ENCODE measurements around the gene TP73. TPM values are rescaled to one million over a fixed set of nuclear protein-coding genes. Genes with fewer than 3 reads are reported as not detected.

Gene TP73
- total RNA-seq, 8 experiments from 2014 or later = 0.27 to 2.0 (median 0.83) TPM

DNA sequence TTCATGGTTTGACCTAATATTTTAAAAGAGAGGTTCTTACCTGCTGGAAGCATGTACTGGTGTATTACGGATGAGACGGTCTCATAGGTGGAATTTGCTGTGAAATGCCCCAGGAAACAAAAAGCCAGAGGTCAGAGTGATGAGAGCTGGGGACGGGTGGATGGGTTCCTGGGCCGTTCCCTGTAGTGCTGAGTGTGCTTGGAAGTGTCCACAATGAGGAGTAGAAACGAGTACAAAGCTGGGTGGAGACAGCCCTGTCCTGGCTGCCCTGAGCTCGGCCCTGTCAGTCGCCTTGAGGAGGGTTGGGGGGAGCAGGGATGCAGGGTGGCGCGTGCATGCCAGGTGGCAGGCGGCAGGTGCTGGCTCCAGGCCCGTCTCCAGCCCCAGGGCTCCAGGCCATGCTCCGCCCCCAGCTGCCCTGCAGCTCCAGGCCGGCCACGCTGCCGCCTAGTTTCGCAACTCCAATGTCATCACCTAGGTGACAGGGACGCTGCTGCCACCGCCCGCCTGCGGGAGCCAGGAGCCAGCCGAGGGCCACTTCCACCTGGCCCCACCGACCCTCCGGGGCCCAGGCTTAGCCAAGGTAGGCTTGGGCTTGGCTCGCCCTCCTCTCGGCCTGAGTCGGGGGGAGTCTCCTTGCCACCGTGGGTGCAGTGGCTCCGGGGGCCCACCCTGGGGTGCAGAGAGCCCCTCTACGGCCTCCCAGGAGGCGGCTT lies 16.4 kb downstream of the TP73 start:
- Histone ChIP-seq H3K4me3 (no peak overlapping the region), H3K4me1 (replicated peaks in 1 of 2) (peaks cover 10 to 22% of the 10 kb centered on the region in 2 donors), H3K27ac (no peak overlapping the region)
- 0 to 83% (median 41%) methylated on average over 1 to 11 of the region's 30 CpGs; no CpG with 5 or more reads in 1 of the 10 experiments for WGBS, 10 experiments
- in situ Hi-C loops (cut with MboI; ENCODE audit: low pct_unique_long_range_greater_than_20kb in 2 of 9, low sequenced_read_pairs in 9 of 9, unreplicated experiment in 9 of 9) = no loop called here
- ATAC-seq (replicated peaks in 6 of 8) = peak; percentile 35 to 88 (median 81)

DNA sequence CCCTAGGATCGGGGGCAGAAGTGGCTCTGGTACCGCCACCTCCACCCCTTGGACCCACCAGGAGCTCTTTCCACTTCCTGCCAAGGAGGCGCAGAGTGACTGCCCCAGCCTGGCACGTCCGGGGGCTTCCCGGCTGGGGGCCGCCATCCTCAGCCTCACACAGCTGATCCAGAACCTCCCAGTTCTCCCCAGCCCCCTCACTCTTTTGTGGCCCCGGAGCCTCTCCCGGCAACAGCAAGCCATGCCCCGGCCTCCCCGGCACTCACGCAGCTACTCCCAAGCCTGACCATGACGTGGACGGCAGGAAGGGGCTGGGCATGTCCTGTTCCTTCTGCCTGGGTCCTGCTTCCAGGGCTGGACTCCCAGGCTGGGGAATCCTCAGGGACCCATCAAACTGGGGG lies 17.1 kb downstream of the TP73 start:
- WGBS, 10 experiments = 10 to 80% (median 75%) methylated on average over 1 to 2 of the region's 14 CpGs; no CpG with 5 or more reads in 7 of the 10 experiments
- H3K4me1 ChIP-seq (replicated peaks in 1 of 2) = peaks cover 10 to 25% of the 10 kb centered on the region in 2 donors
- no peak overlapping the region for H3K27ac ChIP-seq
- in situ Hi-C loops (cut with MboI; ENCODE audit: low pct_unique_long_range_greater_than_20kb in 2 of 9, low sequenced_read_pairs in 9 of 9, unreplicated experiment in 9 of 9) = no loop called here
- H3K4me3 ChIP-seq = no peak overlapping the region
- peak; percentile 3 to 37 (median 24) for ATAC-seq (replicated peaks in 6 of 8)

DNA sequence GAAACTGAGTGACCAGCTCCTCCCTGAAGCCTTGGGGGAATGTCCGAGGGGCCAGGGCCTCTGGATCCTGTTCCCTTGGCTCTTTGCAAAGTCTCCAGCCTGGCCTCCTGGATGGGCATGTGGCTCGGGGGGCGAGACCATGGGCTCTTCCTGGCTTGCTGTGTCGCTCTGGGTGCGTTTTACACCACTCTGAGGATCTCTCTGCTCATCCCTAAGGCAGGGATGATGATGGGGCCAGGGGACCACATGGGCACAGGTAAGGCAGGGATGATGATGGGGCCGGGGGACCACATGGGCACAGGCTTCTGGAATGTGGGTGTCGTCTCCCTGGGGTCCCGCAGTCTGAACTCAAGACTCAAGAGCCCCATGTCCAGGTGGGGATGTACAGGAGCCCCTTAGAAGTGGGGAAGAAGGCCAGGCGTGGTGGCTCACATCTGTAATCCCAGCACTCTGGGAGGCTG lies 17.7 kb downstream of the TP73 start:
- WGBS, 10 experiments = 20 to 90% (median 83%) methylated on average over 1 to 2 of the region's 9 CpGs; no CpG with 5 or more reads in 4 of the 10 experiments
- in situ Hi-C loops (cut with MboI; ENCODE audit: low pct_unique_long_range_greater_than_20kb in 2 of 9, low sequenced_read_pairs in 9 of 9, unreplicated experiment in 9 of 9) = no loop called here
- no peak overlapping the region for H3K27ac ChIP-seq
- H3K4me3 ChIP-seq = no peak overlapping the region
- H3K4me1 ChIP-seq (replicated peaks in 1 of 2) = peaks cover 10 to 25% of the 10 kb centered on the region in 2 donors
- no peak for ATAC-seq (replicated peaks in 6 of 8)

DNA sequence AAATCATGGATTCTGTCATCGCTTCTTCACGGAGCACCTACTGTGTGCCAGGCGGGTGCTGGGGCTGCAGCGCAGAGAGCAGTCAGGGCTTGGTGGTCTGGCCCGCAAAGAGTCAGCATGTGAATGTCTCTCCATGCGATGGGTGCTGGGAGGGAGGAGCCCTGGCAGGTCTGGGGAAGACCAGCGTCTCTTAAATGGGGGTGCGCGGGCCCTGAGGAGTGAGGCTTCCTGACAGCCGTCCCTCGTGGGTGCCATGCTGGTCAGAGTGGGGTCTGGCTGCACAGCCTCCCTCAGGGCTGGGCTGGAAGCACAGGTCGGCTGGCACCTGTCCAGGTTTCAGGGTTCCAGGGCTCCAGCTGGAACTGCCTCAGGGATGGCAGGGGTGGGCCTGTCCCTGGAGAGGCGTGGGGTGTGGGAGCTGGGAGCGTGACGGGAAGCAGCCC lies 18.5 kb downstream of the TP73 start:
- no peak for ATAC-seq (replicated peaks in 6 of 8)
- WGBS, 10 experiments = 0 to 87% (median 64%) methylated on average over 1 to 6 of the region's 15 CpGs; no CpG with 5 or more reads in 2 of the 10 experiments
- peaks cover 10 to 25% of the 10 kb centered on the region in 2 donors for H3K4me1 ChIP-seq (replicated peaks in 1 of 2)
- in situ Hi-C loops (cut with MboI; ENCODE audit: low pct_unique_long_range_greater_than_20kb in 2 of 9, low sequenced_read_pairs in 9 of 9, unreplicated experiment in 9 of 9) = no loop called here
- no peak overlapping the region for H3K4me3 ChIP-seq
- no peak overlapping the region for H3K27ac ChIP-seq

DNA sequence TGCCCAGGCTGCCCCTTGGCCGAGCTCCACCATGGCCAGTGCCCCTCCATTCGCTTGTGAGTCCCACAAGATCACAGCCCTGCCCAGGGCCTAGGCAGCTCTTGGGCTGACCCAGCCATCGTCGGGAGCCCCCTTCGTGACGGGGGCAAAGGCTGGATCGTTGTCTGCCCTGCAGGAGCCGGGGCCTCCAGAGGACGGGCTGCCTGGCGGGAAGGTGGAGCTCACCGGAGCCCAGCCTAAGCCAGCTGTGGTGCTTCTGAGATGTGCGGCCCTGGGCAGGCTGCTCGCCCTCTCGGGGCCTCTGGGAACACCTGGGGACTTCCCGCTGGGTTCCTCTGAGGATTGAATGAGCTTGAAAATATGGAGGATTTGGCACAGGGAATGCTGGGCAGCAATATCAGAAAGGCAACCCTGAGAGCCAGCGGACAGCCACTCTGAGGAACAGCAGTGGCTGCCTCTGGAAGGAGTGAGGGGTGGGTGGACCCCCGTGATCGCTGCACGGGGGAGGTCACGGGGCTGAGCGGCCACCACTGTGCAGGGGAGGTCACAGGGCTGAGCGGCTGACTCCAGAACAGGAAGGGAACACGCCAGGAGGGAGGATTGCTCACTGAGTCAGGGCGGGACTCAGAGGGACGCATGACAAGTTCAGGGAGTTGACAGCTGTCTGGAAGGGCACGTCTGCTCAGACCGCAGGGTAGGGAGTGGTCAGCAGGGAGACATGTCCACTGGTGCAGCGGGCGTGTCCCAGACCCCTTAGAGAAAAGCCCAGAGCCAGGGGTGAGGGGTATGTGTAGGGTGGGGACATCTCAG lies 19.3 kb downstream of the TP73 start:
- peak in 6 of 8 experiments; percentile 32 to 76 (median 64) for ATAC-seq (replicated peaks in 6 of 8)
- 0 to 80% (median 38%) methylated on average over 1 to 17 of the region's 29 CpGs; no CpG with 5 or more reads in 5 of the 10 experiments for WGBS, 10 experiments
- Histone ChIP-seq H3K27ac (peak overlapping the region in 1 of 2 donors; percentile 23), H3K4me1 (replicated peaks in 1 of 2) (peaks cover 10 to 25% of the 10 kb centered on the region in 2 donors), H3K4me3 (no peak overlapping the region)
- in situ Hi-C loops (cut with MboI; ENCODE audit: low pct_unique_long_range_greater_than_20kb in 2 of 9, low sequenced_read_pairs in 9 of 9, unreplicated experiment in 9 of 9) = no loop called here

DNA sequence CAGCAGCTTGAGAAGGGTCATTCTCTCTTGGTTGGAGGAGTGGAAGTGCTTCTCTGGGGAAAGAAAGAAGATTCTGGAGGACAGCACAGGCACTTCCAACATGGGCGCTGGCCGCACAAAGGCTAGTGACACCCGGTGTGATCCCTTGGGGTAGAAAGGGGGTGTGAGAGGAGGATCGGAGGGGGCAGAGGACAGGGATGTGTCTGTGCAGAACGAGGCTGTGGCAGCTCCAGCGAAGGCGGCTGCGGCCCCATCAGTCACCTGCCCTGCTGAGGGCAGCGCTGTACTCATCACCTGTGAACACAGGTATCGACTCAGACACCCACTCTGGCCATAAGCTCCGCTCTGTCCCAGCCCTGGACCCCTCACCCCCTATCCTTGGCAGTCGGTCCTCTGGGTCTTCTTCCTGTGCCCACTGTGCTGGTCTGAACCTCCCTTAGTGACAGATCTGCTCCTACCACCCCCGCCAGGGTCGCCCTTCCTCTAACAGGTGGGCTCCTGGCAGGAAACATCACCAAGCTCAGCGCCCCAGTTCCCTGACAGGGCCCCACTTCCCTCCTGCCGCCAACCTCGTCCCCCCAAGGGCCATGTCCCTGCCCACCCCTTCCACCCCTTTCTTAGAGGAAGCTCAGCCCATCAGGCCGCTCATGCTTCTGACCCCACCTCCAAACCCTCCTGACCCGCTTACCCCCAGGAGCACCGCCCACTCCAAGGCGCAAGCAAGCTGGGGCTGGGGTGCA lies 20.1 kb downstream of the TP73 start:
- no peak overlapping the region for H3K27ac ChIP-seq
- 76 to 100% (median 100%) methylated on average over 1 to 7 of the region's 21 CpGs; no CpG with 5 or more reads in 5 of the 10 experiments for WGBS, 10 experiments
- ATAC-seq (replicated peaks in 6 of 8) = no peak
- in situ Hi-C loops (cut with MboI; ENCODE audit: low pct_unique_long_range_greater_than_20kb in 2 of 9, low sequenced_read_pairs in 9 of 9, unreplicated experiment in 9 of 9) = no loop called here
- H3K4me1 ChIP-seq (replicated peaks in 1 of 2) = peaks cover 10 to 25% of the 10 kb centered on the region in 2 donors
- H3K4me3 ChIP-seq = no peak overlapping the region

DNA sequence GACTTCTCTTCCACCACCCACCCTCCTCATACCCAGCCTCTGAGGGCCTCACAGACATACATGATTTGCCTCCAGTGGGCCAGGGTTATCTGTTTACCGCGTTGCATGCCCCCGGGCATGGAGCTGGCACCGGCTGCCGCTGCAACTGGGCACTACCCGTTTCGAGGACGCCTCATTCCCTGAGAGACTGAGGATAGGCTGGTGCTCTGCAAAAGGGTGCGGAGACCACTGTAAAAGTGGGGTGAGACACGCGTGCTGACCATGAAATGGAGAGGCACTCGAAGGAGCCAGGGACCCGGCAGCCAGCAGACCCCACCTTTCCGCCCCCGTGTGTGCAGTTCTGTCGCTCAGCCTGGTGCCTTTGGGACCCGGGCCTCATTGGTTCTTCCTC lies 20.6 kb downstream of the TP73 start:
- H3K27ac ChIP-seq = no peak overlapping the region
- H3K4me1 ChIP-seq (replicated peaks in 1 of 2) = peaks cover 10 to 25% of the 10 kb centered on the region in 2 donors
- no peak for ATAC-seq (replicated peaks in 6 of 8)
- WGBS, 10 experiments = 63 to 100% (median 84%) methylated on average over 3 to 13 of the region's 17 CpGs; no CpG with 5 or more reads in 4 of the 10 experiments
- in situ Hi-C loops (cut with MboI; ENCODE audit: low pct_unique_long_range_greater_than_20kb in 2 of 9, low sequenced_read_pairs in 9 of 9, unreplicated experiment in 9 of 9) = no loop called here
- no peak overlapping the region for H3K4me3 ChIP-seq

DNA sequence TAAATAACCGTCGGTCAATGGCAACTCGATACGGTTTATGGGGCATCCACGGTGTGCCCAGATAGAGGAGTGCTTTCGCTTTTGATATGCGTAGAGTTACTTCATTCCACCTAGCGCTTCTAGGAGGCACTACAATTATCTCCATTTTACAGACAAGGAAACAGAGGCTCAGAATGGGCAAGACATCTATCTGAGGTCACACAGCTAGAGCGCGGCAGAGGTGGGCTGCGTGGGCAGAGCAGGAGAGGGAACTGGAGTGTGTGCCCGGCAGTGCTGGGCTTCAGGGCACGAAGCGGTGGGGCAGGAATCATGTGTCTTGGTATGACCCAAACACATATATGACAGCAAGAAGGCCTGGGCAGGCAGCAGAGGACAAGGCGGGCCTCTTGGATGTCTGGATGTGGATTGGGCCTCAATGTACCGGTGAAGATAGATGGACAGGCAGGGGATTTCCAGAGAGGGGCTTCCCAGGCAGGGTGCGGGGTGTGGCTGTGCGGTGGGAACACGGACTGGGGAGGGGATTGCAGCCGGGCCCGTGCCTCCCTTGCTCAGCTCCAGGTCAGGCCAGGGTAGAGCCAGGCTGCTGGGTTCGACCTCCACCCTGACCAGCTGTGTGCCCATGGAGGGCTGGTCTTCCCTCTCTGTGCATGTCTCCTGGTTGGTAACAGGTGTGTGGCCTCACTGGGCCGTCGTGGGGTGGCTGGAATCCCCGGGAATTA lies 21.2 kb downstream of the TP73 start:
- ATAC-seq (replicated peaks in 6 of 8) = no peak

DNA sequence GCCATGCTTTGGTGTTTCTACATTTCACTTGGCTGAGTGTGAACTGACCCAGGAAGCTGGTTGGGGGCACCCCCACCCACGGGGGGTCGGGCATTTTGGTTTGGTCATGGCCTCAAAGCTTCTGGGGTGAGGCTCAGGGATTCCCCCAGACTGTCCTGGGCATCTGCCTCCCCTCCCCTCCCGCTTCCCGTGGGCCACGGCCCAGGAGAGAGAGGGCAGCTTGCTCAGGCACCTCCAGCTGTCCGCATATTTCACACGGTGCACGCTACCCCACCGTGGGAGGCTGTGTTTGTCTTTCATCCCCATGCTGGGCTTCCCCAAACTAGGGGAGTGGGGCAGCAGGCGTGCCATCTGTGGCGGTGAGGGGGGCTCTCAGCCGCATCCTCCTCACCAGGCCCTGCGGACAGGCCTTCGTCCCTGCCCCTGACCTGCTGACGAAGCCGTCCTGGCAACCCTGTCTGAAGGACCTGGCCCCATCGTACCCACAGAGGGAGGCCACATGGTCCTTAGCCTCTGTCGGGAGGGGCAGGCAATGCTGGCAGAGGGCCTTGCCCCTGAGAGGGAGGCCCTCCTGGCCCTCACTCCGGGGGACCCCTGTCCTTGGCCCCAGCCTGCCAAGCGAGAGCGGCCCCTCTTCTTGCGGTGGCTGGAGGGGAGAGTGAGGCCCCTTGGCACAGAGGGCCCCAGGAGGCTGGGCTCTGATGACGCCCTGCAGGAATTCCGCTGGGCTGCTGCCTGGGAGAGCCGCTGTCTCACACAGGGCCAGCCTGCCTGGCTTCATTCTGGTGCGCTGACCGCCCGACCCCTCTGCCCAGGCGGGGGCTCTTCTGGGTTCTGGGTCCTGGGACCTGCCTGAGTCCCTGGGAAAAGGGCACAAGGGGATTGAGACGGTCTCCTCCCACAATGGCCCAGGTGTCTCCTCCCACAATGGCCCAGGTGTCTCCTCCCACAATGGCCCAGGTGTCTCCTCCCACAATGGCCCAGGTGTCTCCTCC lies 22.1 kb downstream of the TP73 start:
- in situ Hi-C loops (cut with MboI; ENCODE audit: low pct_unique_long_range_greater_than_20kb in 2 of 9, low sequenced_read_pairs in 9 of 9, unreplicated experiment in 9 of 9) = no loop called here
- no peak overlapping the region for H3K27ac ChIP-seq
- WGBS, 10 experiments = 23 to 80% (median 53%) methylated on average over 1 to 13 of the region's 30 CpGs; no CpG with 5 or more reads in 2 of the 10 experiments
- no peak overlapping the region for H3K4me3 ChIP-seq
- peaks cover 3 to 14% of the 10 kb centered on the region in 2 donors for H3K4me1 ChIP-seq (replicated peaks in 1 of 2)
- ATAC-seq (replicated peaks in 6 of 8) = peak in 5 of 8 experiments; percentile 7 to 81 (median 30)

More for the DNA sequence above, 21.2 kb downstream of the TP73 start:
- H3K27ac ChIP-seq = no peak overlapping the region
- in situ Hi-C loops (cut with MboI; ENCODE audit: low pct_unique_long_range_greater_than_20kb in 2 of 9, low sequenced_read_pairs in 9 of 9, unreplicated experiment in 9 of 9) = no loop called here
- WGBS, 10 experiments = 72 to 100% (median 88%) methylated on average over 2 to 22 of the region's 25 CpGs; no CpG with 5 or more reads in 4 of the 10 experiments
- H3K4me3 ChIP-seq = no peak overlapping the region
- peaks cover 8 to 23% of the 10 kb centered on the region in 2 donors for H3K4me1 ChIP-seq (replicated peaks in 1 of 2)

DNA sequence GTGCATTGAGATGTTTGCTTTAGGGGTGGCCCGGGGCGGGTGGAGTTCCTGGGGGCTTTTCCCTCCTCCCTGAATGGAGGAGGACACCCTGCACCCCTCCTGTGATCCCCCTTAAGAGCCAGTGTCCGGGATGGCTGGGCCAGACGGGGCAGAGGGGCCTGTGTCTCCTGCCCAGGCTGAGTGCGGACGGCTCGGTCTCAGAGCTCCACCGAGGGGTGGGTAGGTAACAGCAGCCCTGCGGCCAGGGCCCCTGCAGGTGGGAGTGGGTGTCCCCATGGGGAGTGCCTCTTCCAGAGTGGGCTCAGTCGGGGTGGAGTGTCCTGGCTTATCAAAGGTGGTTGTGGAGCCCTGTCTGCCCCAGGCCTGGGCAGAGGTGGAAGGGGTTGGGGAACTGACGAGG lies 23.1 kb downstream of the TP73 start:
- in situ Hi-C loops (cut with MboI; ENCODE audit: low pct_unique_long_range_greater_than_20kb in 2 of 9, low sequenced_read_pairs in 9 of 9, unreplicated experiment in 9 of 9) = no loop called here
- ATAC-seq (replicated peaks in 6 of 8) = no peak
- Histone ChIP-seq H3K4me1 (replicated peaks in 1 of 2) (peaks cover 0 to 14% of the 10 kb centered on the region in 2 donors), H3K4me3 (no peak overlapping the region), H3K27ac (no peak overlapping the region)
- 30 to 58% (median 39%) methylated on average over 2 to 4 of the region's 11 CpGs; no CpG with 5 or more reads in 7 of the 10 experiments for WGBS, 10 experiments
